Measurements from ENCODE around the gene CDKAL1.

CDKAL1 gene

GRCh38 chr6:21142741-21143140, 608.5 kb downstream of the CDKAL1 start:
- Histone ChIP-seq H3K4me3 (replicated peaks; ENCODE audit: low read depth, low read length) (no peak overlapping the region), H3K36me3 (ENCODE audit: control insufficient read depth, insufficient read depth, low read length) (no peaks in the 10 kb centered on the region), H3K27me3 (replicated peaks; ENCODE audit: control insufficient read depth, insufficient read depth, low read length) (no peaks in the 10 kb centered on the region)
- no peak for DNase-seq (ENCODE audit: extremely low read depth, insufficient read length)
- no peak for TF ChIP-seq CTCF (IDR thresholded peaks at IDR 0.05; ENCODE audit: insufficient read depth, low read length, poor library complexity, severe bottlenecking)

- no peak overlapping the region for H3K4me3 ChIP-seq (replicated peaks; ENCODE audit: low read depth, low read length)
- no peak for TF ChIP-seq CTCF (IDR thresholded peaks at IDR 0.05; ENCODE audit: insufficient read depth, low read length, poor library complexity, severe bottlenecking)
- no peaks in the 10 kb centered on the region for H3K36me3 ChIP-seq (ENCODE audit: control insufficient read depth, insufficient read depth, low read length)
- H3K27me3 ChIP-seq (replicated peaks; ENCODE audit: control insufficient read depth, insufficient read depth, low read length) = no peaks in the 10 kb centered on the region
- no peak for DNase-seq (ENCODE audit: extremely low read depth, insufficient read length)
These were observed 609.4 kb downstream of the CDKAL1 start for GRCh38 chr6:21143645-21144044.

GRCh38 chr6:21144928-21145327, 610.7 kb downstream of the CDKAL1 start:
- TF ChIP-seq CTCF (IDR thresholded peaks at IDR 0.05; ENCODE audit: insufficient read depth, low read length, poor library complexity, severe bottlenecking) = no peak

GRCh38 chr6:21147995-21148394, 613.7 kb downstream of the CDKAL1 start:
- no peak for DNase-seq (ENCODE audit: extremely low read depth, insufficient read length)
- Histone ChIP-seq H3K27me3 (replicated peaks; ENCODE audit: control insufficient read depth, insufficient read depth, low read length) (no peaks in the 10 kb centered on the region), H3K4me3 (replicated peaks; ENCODE audit: low read depth, low read length) (no peak overlapping the region), H3K36me3 (ENCODE audit: control insufficient read depth, insufficient read depth, low read length) (no peaks in the 10 kb centered on the region)
- TF ChIP-seq CTCF (IDR thresholded peaks at IDR 0.05; ENCODE audit: insufficient read depth, low read length, poor library complexity, severe bottlenecking) = no peak

More at GRCh38 chr6:21144928-21145327, 610.7 kb downstream of the CDKAL1 start:
- Histone ChIP-seq H3K27me3 (replicated peaks; ENCODE audit: control insufficient read depth, insufficient read depth, low read length) (no peaks in the 10 kb centered on the region), H3K36me3 (ENCODE audit: control insufficient read depth, insufficient read depth, low read length) (no peaks in the 10 kb centered on the region), H3K4me3 (replicated peaks; ENCODE audit: low read depth, low read length) (no peak overlapping the region)
- no peak for DNase-seq (ENCODE audit: extremely low read depth, insufficient read length)

- Histone ChIP-seq H3K4me3 (replicated peaks; ENCODE audit: low read depth, low read length) (no peak overlapping the region), H3K36me3 (ENCODE audit: control insufficient read depth, insufficient read depth, low read length) (no peaks in the 10 kb centered on the region), H3K27me3 (replicated peaks; ENCODE audit: control insufficient read depth, insufficient read depth, low read length) (no peaks in the 10 kb centered on the region)
- TF ChIP-seq CTCF (IDR thresholded peaks at IDR 0.05; ENCODE audit: insufficient read depth, low read length, poor library complexity, severe bottlenecking) = no peak
- DNase-seq (ENCODE audit: extremely low read depth, insufficient read length) = no peak
These were observed 615.2 kb downstream of the CDKAL1 start for GRCh38 chr6:21149470-21149869.

GRCh38 chr6:21150667-21151066, 616.4 kb downstream of the CDKAL1 start:
- no peaks in the 10 kb centered on the region for H3K27me3 ChIP-seq (replicated peaks; ENCODE audit: control insufficient read depth, insufficient read depth, low read length)
- H3K36me3 ChIP-seq (ENCODE audit: control insufficient read depth, insufficient read depth, low read length) = no peaks in the 10 kb centered on the region
- no peak overlapping the region for H3K4me3 ChIP-seq (replicated peaks; ENCODE audit: low read depth, low read length)
- no peak for TF ChIP-seq CTCF (IDR thresholded peaks at IDR 0.05; ENCODE audit: insufficient read depth, low read length, poor library complexity, severe bottlenecking)
- DNase-seq (ENCODE audit: extremely low read depth, insufficient read length) = no peak
